Trophoblast cell (in vitro differentiated cells and primary cell): ENCODE results near the gene COL4A5.

ENCODE experiments used
- DNase-seq, 2 donors: peaks; one replicate each; pipeline ENCODE4 v3.0.0-alpha.2; 2016
- H2AFZ ChIP-seq: 2 replicates; pipeline ENCODE4 v1.6.1; 2013; ENCODE audit warnings: low read length, moderate library complexity, mild to moderate bottlenecking; ENCODE audit not compliant: insufficient read depth, poor library complexity
- H2AK5ac ChIP-seq: 2 replicates; pipeline ENCODE4 v1.6.1; 2013; ENCODE audit warnings: mild to moderate bottlenecking, low read length
- H2BK120ac ChIP-seq: 2 replicates; pipeline ENCODE4 v1.6.1; 2013; ENCODE audit warnings: low read length, mild to moderate bottlenecking, moderate library complexity; ENCODE audit not compliant: insufficient read depth, poor library complexity
- H2BK12ac ChIP-seq: 2 replicates; pipeline ENCODE4 v1.6.1; 2013; ENCODE audit warnings: mild to moderate bottlenecking, low read length, moderate library complexity
- H2BK5ac ChIP-seq: 2 replicates; pipeline ENCODE4 v1.6.1; 2013; ENCODE audit warnings: low read length, low read depth, moderate library complexity, mild to moderate bottlenecking; ENCODE audit not compliant: poor library complexity
- H3K14ac ChIP-seq: 2 replicates; pipeline ENCODE4 v1.6.1; 2013; ENCODE audit warnings: mild to moderate bottlenecking, low read length
- H3K18ac ChIP-seq: 2 replicates; pipeline ENCODE4 v1.6.1; 2013; ENCODE audit warnings: mild to moderate bottlenecking, low read length
- H3K23ac ChIP-seq: 2 replicates; pipeline ENCODE4 v1.6.1; 2013; ENCODE audit warnings: low read length
- H3K27ac ChIP-seq: 2 replicates; pipeline ENCODE4 v1.5.1; 2013; ENCODE audit warnings: low read depth, mild to moderate bottlenecking, inconsistent platforms, low read length, moderate library complexity
- H3K27me3 ChIP-seq: 2 replicates; pipeline ENCODE4 v1.6.1; 2013; ENCODE audit warnings: inconsistent platforms, mild to moderate bottlenecking, low read length, moderate library complexity; ENCODE audit not compliant: insufficient read depth
- H3K36me3 ChIP-seq, 2 experiments: 1 replicate in 1 of 2; 2 replicates in 1 of 2; pipeline ENCODE4 v1.6.1; 2013; ENCODE audit warnings: low read length in 2 of 2, mild to moderate bottlenecking in 2 of 2, moderate library complexity in 1 of 2; ENCODE audit not compliant: insufficient read depth in 2 of 2, control insufficient read depth in 1 of 2
- H3K4ac ChIP-seq: 2 replicates; pipeline ENCODE4 v1.6.1; 2013; ENCODE audit warnings: low read depth, mild to moderate bottlenecking, low read length, moderate library complexity
- H3K4me1 ChIP-seq, 2 experiments: 1 replicate in 1 of 2; 2 replicates in 1 of 2; pipeline ENCODE4 v1.6.1; 2013; ENCODE audit warnings: low read length in 2 of 2, mild to moderate bottlenecking in 2 of 2, moderate library complexity in 1 of 2; ENCODE audit not compliant: insufficient read depth in 2 of 2, control insufficient read depth in 1 of 2
- H3K4me2 ChIP-seq: 2 replicates; pipeline ENCODE4 v1.6.1; 2013; ENCODE audit warnings: inconsistent platforms, mild to moderate bottlenecking, low read length, moderate library complexity
- H3K4me3 ChIP-seq: 2 replicates; pipeline ENCODE4 v1.5.1; 2013; ENCODE audit warnings: mild to moderate bottlenecking, low read depth, low read length, inconsistent platforms
- H3K79me1 ChIP-seq: one replicate; pipeline ENCODE4 v1.6.1; 2013; ENCODE audit warnings: low read length
- H3K79me2 ChIP-seq: 2 replicates; pipeline ENCODE4 v1.6.1; 2013; ENCODE audit warnings: low read length, mild to moderate bottlenecking; ENCODE audit not compliant: control insufficient read depth, insufficient read depth, poor library complexity
- H3K9ac ChIP-seq: 2 replicates; pipeline ENCODE4 v1.6.1; 2013; ENCODE audit warnings: mild to moderate bottlenecking, low read length
- H3K9me3 ChIP-seq: 2 replicates; pipeline ENCODE4 v1.6.1; 2013; ENCODE audit warnings: low read depth, mild to moderate bottlenecking, control low read depth, inconsistent platforms, low read length; ENCODE audit not compliant: insufficient read depth
- H4K12ac ChIP-seq: 2 replicates; pipeline ENCODE4 v1.6.1; 2013; ENCODE audit warnings: low read depth, mild to moderate bottlenecking, low read length, moderate library complexity
- H4K8ac ChIP-seq: 2 replicates; pipeline ENCODE4 v1.6.1; 2013; ENCODE audit warnings: low read depth, mild to moderate bottlenecking, low read length, moderate library complexity
- H4K91ac ChIP-seq: one replicate; pipeline ENCODE4 v1.6.1; 2013; ENCODE audit warnings: low read depth, mild to moderate bottlenecking, low read length, moderate library complexity
- WGBS: extraction: QIAGEN DNeasy Blood & Tissue Kit; methylation state at CpG from one replicate; pipeline ENCODE4 v1.1.7; 2013; ENCODE audit warnings: missing lambda C conversion rate; ENCODE audit not compliant: insufficient read length, insufficient coverage; ENCODE audit errors: extremely low coverage; 5-methylcytosine and 5-hydroxymethylcytosine counted together

The COL4A5 gene

GRCh38 chrX:108397627-108398391 is 41.8 kb upstream of the COL4A5 start:
- H4K8ac ChIP-seq = no peak overlapping the region
- no peaks in the 10 kb centered on the region for H3K9me3 ChIP-seq
- DNase-seq = no peak
- no peak overlapping the region for H2AFZ ChIP-seq
- H2AK5ac ChIP-seq = no peak overlapping the region
- no CpG with 5 or more reads among the region's 6 CpGs for WGBS
- H2BK12ac ChIP-seq = no peak overlapping the region
- H3K23ac ChIP-seq = no peak overlapping the region
- H3K36me3 ChIP-seq = no peaks in the 10 kb centered on the region
- no peaks in the 10 kb centered on the region for H3K79me2 ChIP-seq
- no peaks in the 10 kb centered on the region for H3K27me3 ChIP-seq
- peaks cover 2% of the 10 kb centered on the region for H3K79me1 ChIP-seq
- peaks cover 0 to 2% of the 10 kb centered on the region in 2 experiments for H3K4me1 ChIP-seq
- no peak overlapping the region for H2BK120ac ChIP-seq
- no peak overlapping the region for H4K12ac ChIP-seq
- H3K9ac ChIP-seq = no peak overlapping the region
- H3K27ac ChIP-seq = peak overlapping the region; percentile 34
- H3K4me3 ChIP-seq = no peak overlapping the region
- H3K18ac ChIP-seq = no peak overlapping the region
- H2BK5ac ChIP-seq = no peak overlapping the region
- no peak overlapping the region for H4K91ac ChIP-seq
- H3K4me2 ChIP-seq = no peak overlapping the region
- no peak overlapping the region for H3K4ac ChIP-seq
- H3K14ac ChIP-seq = no peak overlapping the region

- H3K27ac ChIP-seq = peak overlapping the region; percentile 70
- H3K4me2 ChIP-seq = no peak overlapping the region
- H3K9me3 ChIP-seq = no peaks in the 10 kb centered on the region
- no peak for DNase-seq
- H3K18ac ChIP-seq = no peak overlapping the region
- H2BK120ac ChIP-seq = no peak overlapping the region
- no peak overlapping the region for H3K4me3 ChIP-seq
- no peak overlapping the region for H3K4ac ChIP-seq
- no peak overlapping the region for H3K9ac ChIP-seq
- H2BK5ac ChIP-seq = no peak overlapping the region
- WGBS = no CpG with 5 or more reads among the region's 1 CpG
- no peak overlapping the region for H2AK5ac ChIP-seq
- H3K14ac ChIP-seq = no peak overlapping the region
- no peak overlapping the region for H3K23ac ChIP-seq
- H3K27me3 ChIP-seq = no peaks in the 10 kb centered on the region
- H4K12ac ChIP-seq = no peak overlapping the region
- H2BK12ac ChIP-seq = no peak overlapping the region
- H4K8ac ChIP-seq = no peak overlapping the region
- peaks cover 0 to 2% of the 10 kb centered on the region in 2 experiments for H3K4me1 ChIP-seq
- H3K36me3 ChIP-seq = no peaks in the 10 kb centered on the region
- H3K79me1 ChIP-seq = peaks cover 2% of the 10 kb centered on the region
- H2AFZ ChIP-seq = no peak overlapping the region
- H3K79me2 ChIP-seq = no peaks in the 10 kb centered on the region
- H4K91ac ChIP-seq = no peak overlapping the region
These were observed 40.0 kb upstream of the COL4A5 start for GRCh38 chrX:108399418-108400165.

DNA sequence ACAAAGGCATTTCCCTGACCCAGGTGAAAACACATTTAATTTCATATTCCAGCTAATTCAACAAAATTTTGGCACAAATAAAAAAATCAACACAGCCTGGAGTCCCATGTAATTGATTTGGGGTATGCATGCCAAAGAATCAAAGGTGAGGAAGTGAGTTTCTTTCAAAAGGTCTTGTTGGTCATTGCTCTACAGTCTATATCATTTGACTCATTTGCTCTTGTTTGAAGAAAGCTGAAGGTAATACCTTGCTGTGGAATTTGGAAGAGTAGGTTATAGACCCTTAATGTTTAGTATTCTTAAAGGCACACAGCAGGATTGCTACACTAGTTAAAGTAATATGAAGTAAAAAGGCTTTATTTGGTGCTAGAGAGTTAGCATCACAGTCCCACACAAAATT is 26.9 kb upstream of the COL4A5 start:
- Histone ChIP-seq H3K4me2 (no peak overlapping the region), H4K91ac (no peak overlapping the region), H3K79me2 (no peaks in the 10 kb centered on the region), H3K23ac (no peak overlapping the region), H2BK120ac (no peak overlapping the region), H2BK5ac (no peak overlapping the region), H2AK5ac (no peak overlapping the region), H2AFZ (no peak overlapping the region), H4K8ac (no peak overlapping the region), H3K4me3 (no peak overlapping the region), H3K27ac (no peak overlapping the region), H3K14ac (no peak overlapping the region), H3K9ac (no peak overlapping the region), H4K12ac (no peak overlapping the region), H3K4me1 (peaks cover 0 to 2% of the 10 kb centered on the region in 2 experiments), H3K36me3 (no peaks in the 10 kb centered on the region), H3K79me1 (no peaks in the 10 kb centered on the region), H2BK12ac (no peak overlapping the region), H3K9me3 (no peaks in the 10 kb centered on the region), H3K27me3 (no peaks in the 10 kb centered on the region), H3K18ac (no peak overlapping the region), H3K4ac (no peak overlapping the region)
- DNase-seq = no peak

GRCh38 chrX:108415146-108415545 is 24.5 kb upstream of the COL4A5 start:
- H3K79me2 ChIP-seq = no peaks in the 10 kb centered on the region
- H3K79me1 ChIP-seq = no peaks in the 10 kb centered on the region
- H3K27me3 ChIP-seq = no peaks in the 10 kb centered on the region
- H3K4me2 ChIP-seq = no peak overlapping the region
- no peak overlapping the region for H2BK12ac ChIP-seq
- H2AFZ ChIP-seq = no peak overlapping the region
- WGBS = no CpG with 5 or more reads among the region's 1 CpG
- H2AK5ac ChIP-seq = no peak overlapping the region
- no peaks in the 10 kb centered on the region for H3K9me3 ChIP-seq
- no peak overlapping the region for H3K4ac ChIP-seq
- H4K91ac ChIP-seq = no peak overlapping the region
- H3K9ac ChIP-seq = no peak overlapping the region
- no peak for DNase-seq
- H2BK5ac ChIP-seq = no peak overlapping the region
- no peak overlapping the region for H3K4me3 ChIP-seq
- H3K4me1 ChIP-seq = peaks cover 1 to 2% of the 10 kb centered on the region in 2 experiments
- H3K36me3 ChIP-seq = no peaks in the 10 kb centered on the region
- H3K14ac ChIP-seq = no peak overlapping the region
- H3K23ac ChIP-seq = no peak overlapping the region
- H4K12ac ChIP-seq = no peak overlapping the region
- no peak overlapping the region for H4K8ac ChIP-seq
- no peak overlapping the region for H3K27ac ChIP-seq
- H2BK120ac ChIP-seq = no peak overlapping the region
- no peak overlapping the region for H3K18ac ChIP-seq
